Activated CD4-positive, alpha-beta memory T cell treated with anti-CD3 and anti-CD28 coated beads for 36 hours (primary cell): ENCODE data around the gene TMEM121B. TPM values are rescaled to one million over a fixed set of nuclear protein-coding genes. Genes with fewer than 3 reads are reported as not detected.
A peak's percentile ranks its signal among the peaks of the same experiment; 100 is the strongest.

Experiments used
- CTCF ChIA-PET: fragments of 350-600 bp; sonication (Branson Sonifier 250); formaldehyde crosslinking; loops from one replicate; lab custom pipeline; 2021; ENCODE audit warnings: antibody characterized with exemption, inconsistent platforms; lab: Charles Lee
- POLR2A ChIA-PET: fragments of 350-600 bp; sonication (Branson Sonifier 250); formaldehyde crosslinking; loops from one replicate; lab custom pipeline; 2021; ENCODE audit warnings: antibody characterized with exemption; lab: Charles Lee
- DNase-seq: peaks from one replicate; pipeline ENCODE4 v3.0.0-alpha.2; 2020
- H3K27ac Mint-ChIP-seq: one replicate; pipeline ENCODE4 v1.8.0; 2021; ENCODE audit warnings: mixed read lengths
- H3K27me3 Mint-ChIP-seq: one replicate; pipeline ENCODE4 v1.8.0; 2021; ENCODE audit warnings: mixed read lengths
- H3K36me3 Mint-ChIP-seq: one replicate; pipeline ENCODE4 v1.8.0; 2021; ENCODE audit warnings: mixed read lengths
- H3K4me1 Mint-ChIP-seq: one replicate; pipeline ENCODE4 v1.8.0; 2021; ENCODE audit warnings: low read depth, mixed read lengths
- H3K4me3 Mint-ChIP-seq: one replicate; pipeline ENCODE4 v1.8.0; 2021; ENCODE audit warnings: mild to moderate bottlenecking, mixed read lengths
- H3K9me3 Mint-ChIP-seq: one replicate; pipeline ENCODE4 v1.8.0; 2021; ENCODE audit warnings: mixed read lengths
- intact Hi-C: fragments of 100-400 bp; cut with micrococcal nuclease; formaldehyde crosslinking; loops from one replicate; pipeline ENCODE4 v1.15.1; 2023
- total RNA-seq, 2 experiments: library from RNA; stranded (reverse); gene quantifications; one replicate each; pipeline ENCODE4 v1.2.3, GENCODE V29; 2021

Gene TMEM121B
- total RNA-seq, 2 experiments from 2014 or later: 0.10 TPM; not detected in 1

DNA sequence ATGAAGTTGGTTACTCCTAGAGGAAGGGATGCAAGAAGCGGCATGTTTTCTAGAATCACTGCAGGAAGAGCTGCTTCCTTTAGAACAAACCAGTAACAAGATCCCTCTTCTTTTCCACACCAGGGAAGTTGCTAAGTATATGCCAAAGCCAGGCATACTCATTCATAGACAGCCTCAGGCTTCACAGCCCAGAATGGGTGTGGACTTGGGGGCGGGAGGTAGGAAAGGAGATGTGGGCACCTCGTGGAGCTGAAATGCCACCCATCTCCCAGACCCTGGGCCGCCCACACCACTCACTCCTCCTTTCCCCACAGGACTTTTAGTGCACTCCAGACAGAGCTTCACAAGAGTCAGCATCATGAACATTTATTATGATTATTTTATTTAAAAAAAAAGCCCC, 16.0 kb upstream of the TMEM121B start:
- H3K9me3 Mint-ChIP-seq: no peaks in the 10 kb centered on the region
- peaks cover 19% of the 10 kb centered on the region for H3K36me3 Mint-ChIP-seq
- no peaks in the 10 kb centered on the region for H3K4me1 Mint-ChIP-seq

GRCh38 chr22:17135153-17135760, 14.1 kb upstream of the TMEM121B start:
- Mint-ChIP-seq H3K4me1 (peaks cover 2% of the 10 kb centered on the region), H3K9me3 (no peaks in the 10 kb centered on the region), H3K36me3 (peaks cover 9% of the 10 kb centered on the region), H3K27me3 (no peaks in the 10 kb centered on the region), H3K27ac (no peak overlapping the region), H3K4me3 (no peak overlapping the region)
- no peak for DNase-seq
- intact Hi-C loops: no loop called here
- ChIA-PET CTCF (no interaction called here), POLR2A (no interaction called here)

More for the DNA sequence above, 16.0 kb upstream of the TMEM121B start:
- Mint-ChIP-seq H3K27me3 (no peaks in the 10 kb centered on the region), H3K27ac (no peak overlapping the region), H3K4me3 (no peak overlapping the region)
- POLR2A ChIA-PET: no interaction called here
- DNase-seq: no peak
- intact Hi-C loops: no loop called here
- CTCF ChIA-PET: interaction anchor here (1.0 kb wide), 1 partner anchor 34 kb away, joined by 3 read pairs; no protein-coding TSS in a partner anchor

DNA sequence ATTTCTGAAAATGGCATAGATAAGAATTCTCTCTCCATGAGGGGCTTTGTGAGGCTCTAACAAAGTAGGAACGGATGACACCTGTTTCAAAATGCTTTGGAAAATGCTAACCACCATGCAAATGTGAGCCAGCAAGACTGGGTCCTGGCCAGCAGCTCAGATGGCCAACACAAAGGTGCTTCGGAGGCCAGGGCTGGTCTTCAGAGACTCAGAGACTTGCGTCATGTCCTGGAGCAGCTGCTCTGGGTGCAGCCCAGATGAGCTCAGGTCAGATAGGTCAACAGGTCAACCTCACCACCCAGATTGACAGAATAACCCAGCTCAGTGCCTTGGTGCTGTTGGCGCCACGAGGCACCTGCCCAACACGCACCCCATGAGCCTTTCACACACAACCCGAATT, 12.0 kb upstream of the TMEM121B start:
- DNase-seq: no peak
- POLR2A ChIA-PET: no interaction called here
- CTCF ChIA-PET: interaction anchor here (1.4 kb wide), 1 partner anchor 14 kb away, joined by 3 read pairs; no protein-coding TSS in a partner anchor
- Mint-ChIP-seq H3K4me3 (no peak overlapping the region), H3K27me3 (no peaks in the 10 kb centered on the region), H3K36me3 (peaks cover 8% of the 10 kb centered on the region), H3K9me3 (no peaks in the 10 kb centered on the region), H3K27ac (no peak overlapping the region), H3K4me1 (peaks cover 4% of the 10 kb centered on the region)
- intact Hi-C loops: no loop called here

DNA sequence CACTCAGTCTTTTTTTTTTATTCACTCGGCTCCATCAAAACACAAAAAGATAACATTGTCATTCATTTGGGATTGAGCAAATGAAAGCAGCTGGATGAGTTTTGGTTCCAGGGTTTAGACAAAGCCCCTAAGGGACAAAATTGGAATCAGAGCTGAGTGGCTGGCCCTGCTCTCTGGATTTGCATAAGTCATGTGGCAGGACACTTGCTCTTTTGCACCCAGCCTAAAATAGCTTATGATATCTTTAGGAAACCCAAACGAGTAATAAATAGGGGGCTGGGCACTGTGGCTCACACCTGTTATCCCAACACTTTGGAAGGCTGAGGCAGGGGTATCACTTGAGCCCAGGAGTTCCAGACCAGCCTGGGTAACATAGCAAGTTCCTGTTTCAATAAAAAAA, 11.0 kb upstream of the TMEM121B start:
- Mint-ChIP-seq H3K27me3 (no peaks in the 10 kb centered on the region), H3K27ac (no peak overlapping the region), H3K9me3 (no peaks in the 10 kb centered on the region), H3K4me1 (peaks cover 4% of the 10 kb centered on the region), H3K36me3 (peaks cover 8% of the 10 kb centered on the region), H3K4me3 (no peak overlapping the region)
- intact Hi-C loops: no loop called here
- POLR2A ChIA-PET: no interaction called here
- no peak for DNase-seq
- CTCF ChIA-PET: no interaction called here

- H3K27me3 Mint-ChIP-seq: no peaks in the 10 kb centered on the region
- H3K36me3 Mint-ChIP-seq: peaks cover 4% of the 10 kb centered on the region
- intact Hi-C loops: no loop called here
- DNase-seq: no peak
- H3K4me3 Mint-ChIP-seq: no peak overlapping the region
- ChIA-PET CTCF (no interaction called here), POLR2A (no interaction called here)
- no peaks in the 10 kb centered on the region for H3K9me3 Mint-ChIP-seq
- peaks cover 4% of the 10 kb centered on the region for H3K4me1 Mint-ChIP-seq
- H3K27ac Mint-ChIP-seq: no peak overlapping the region
These were observed 10.5 kb upstream of the TMEM121B start for GRCh38 chr22:17131686-17132085.

DNA sequence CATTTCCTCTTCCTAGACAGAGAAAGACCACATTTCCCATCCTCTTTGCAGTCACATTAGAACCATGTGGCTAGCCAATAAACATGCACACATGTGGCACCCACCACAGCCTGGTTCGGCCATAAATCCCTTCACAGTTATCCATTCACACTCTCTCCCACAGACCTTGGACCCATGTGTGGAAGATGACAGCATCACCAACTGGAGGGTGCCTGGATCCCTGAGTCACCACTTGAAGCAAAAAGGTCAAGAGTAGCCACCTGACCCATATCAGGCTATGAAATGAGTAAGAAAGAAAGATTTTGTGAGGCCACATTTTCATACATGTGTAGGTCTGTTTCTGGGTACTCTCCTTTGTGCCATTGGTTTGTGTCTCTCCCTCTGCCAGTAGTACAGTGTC, 9.0 kb upstream of the TMEM121B start:
- Mint-ChIP-seq H3K36me3 (peaks cover 4% of the 10 kb centered on the region), H3K27me3 (no peaks in the 10 kb centered on the region), H3K9me3 (no peaks in the 10 kb centered on the region), H3K4me3 (no peak overlapping the region), H3K4me1 (peaks cover 4% of the 10 kb centered on the region), H3K27ac (no peak overlapping the region)
- intact Hi-C loops: no loop called here
- no peak for DNase-seq
- POLR2A ChIA-PET: no interaction called here
- CTCF ChIA-PET: no interaction called here

DNA sequence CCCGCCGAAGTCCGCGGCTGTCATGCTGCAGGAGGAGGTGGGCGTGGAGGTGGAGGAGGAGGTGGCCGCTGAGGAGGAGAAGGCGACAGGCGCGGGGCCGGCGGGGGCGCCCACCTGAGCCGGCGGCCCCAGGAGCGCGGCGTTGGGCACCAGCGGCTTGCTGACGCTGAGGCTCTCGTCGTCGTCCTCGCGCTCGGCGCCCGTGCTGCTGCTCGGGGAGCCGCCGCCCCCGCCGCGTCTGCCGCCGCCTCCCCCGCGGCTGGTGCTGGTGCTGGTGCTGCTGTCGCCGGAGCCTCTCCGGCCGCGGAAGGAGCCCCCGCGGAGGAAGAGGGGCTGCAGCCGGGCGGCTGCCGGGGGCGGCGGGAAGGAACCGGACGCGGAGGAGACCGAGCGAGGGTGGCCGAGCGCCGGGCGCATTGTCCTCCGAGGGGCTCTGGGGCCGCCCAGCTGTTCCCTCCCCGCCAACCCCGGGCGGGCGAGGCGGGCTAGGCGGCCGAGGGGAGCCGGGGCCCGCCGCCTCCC, 388 bp downstream of the TMEM121B start:
- Mint-ChIP-seq H3K27me3 (peaks cover 10% of the 10 kb centered on the region), H3K9me3 (no peaks in the 10 kb centered on the region), H3K27ac (no peak overlapping the region), H3K4me3 (no peak overlapping the region), H3K4me1 (peaks cover 35% of the 10 kb centered on the region), H3K36me3 (peaks cover 1% of the 10 kb centered on the region)
- peak; percentile 25 for DNase-seq
- intact Hi-C loops: no loop called here
- ChIA-PET POLR2A (no interaction called here), CTCF (no interaction called here)

DNA sequence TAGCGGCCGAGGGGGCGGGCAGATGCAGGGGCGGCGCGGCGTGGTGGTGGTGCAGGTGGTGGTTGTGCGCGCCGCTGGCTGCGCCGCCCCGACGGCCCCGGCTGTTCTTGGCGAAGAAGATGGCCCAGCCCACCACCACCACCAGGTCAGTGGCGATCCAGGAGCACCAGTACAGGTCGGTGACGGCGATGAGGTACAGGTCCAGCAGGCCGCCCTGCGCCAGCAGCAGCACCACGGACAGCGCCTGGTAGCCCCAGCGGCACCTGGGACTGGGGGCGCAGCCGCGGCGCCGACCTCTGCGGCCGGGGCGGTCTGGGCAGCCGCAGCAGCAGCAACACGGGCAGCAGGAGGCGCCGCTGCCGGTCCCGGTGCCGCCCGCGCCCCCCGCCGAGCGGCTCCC, 879 bp downstream of the TMEM121B start:
- DNase-seq: peak; percentile 64
- peaks cover 40% of the 10 kb centered on the region for H3K4me1 Mint-ChIP-seq
- intact Hi-C loops: no loop called here
- H3K9me3 Mint-ChIP-seq: no peaks in the 10 kb centered on the region
- ChIA-PET POLR2A (no interaction called here), CTCF (interaction anchor here (1.1 to 1.2 kb wide), 2 partner anchors 31 to 52 kb away, joined by 5 to 6 read pairs; no protein-coding TSS in a partner anchor)
- no peak overlapping the region for H3K4me3 Mint-ChIP-seq
- peaks cover 10% of the 10 kb centered on the region for H3K27me3 Mint-ChIP-seq
- peaks cover 1% of the 10 kb centered on the region for H3K36me3 Mint-ChIP-seq
- no peak overlapping the region for H3K27ac Mint-ChIP-seq

- POLR2A ChIA-PET: no interaction called here
These were observed 1.5 kb downstream of the TMEM121B start for GRCh38 chr22:17119481-17120202.

GRCh38 chr22:17118342-17118741, 2.8 kb downstream of the TMEM121B start:
- Mint-ChIP-seq H3K36me3 (peaks cover 1% of the 10 kb centered on the region), H3K27me3 (peaks cover 10% of the 10 kb centered on the region), H3K4me3 (no peak overlapping the region), H3K27ac (no peak overlapping the region), H3K9me3 (no peaks in the 10 kb centered on the region), H3K4me1 (peaks cover 44% of the 10 kb centered on the region)
- POLR2A ChIA-PET: no interaction called here
- CTCF ChIA-PET: interaction anchor here (1.2 to 3.7 kb wide), 2 partner anchors 54 to 383 kb away, joined by 3 to 18 read pairs; no protein-coding TSS in a partner anchor
- intact Hi-C loops: loop anchor here (5.0 kb wide), 2 partner anchors 41 to 54 kb away; no protein-coding TSS in a partner anchor
- no peak for DNase-seq

More at GRCh38 chr22:17119481-17120202, 1.5 kb downstream of the TMEM121B start:
- CTCF ChIA-PET: interaction anchor here (0.9 to 1.2 kb wide), 4 partner anchors 14 to 52 kb away, joined by 3 to 6 read pairs (median 4); no protein-coding TSS in a partner anchor
- peaks cover 1% of the 10 kb centered on the region for H3K36me3 Mint-ChIP-seq
- DNase-seq: peak; percentile 41
- H3K27ac Mint-ChIP-seq: no peak overlapping the region
- no peak overlapping the region for H3K4me3 Mint-ChIP-seq
- peaks cover 10% of the 10 kb centered on the region for H3K27me3 Mint-ChIP-seq
- H3K4me1 Mint-ChIP-seq: peaks cover 44% of the 10 kb centered on the region
- intact Hi-C loops: loop anchor here (5.0 kb wide), 2 partner anchors 42 to 53 kb away; no protein-coding TSS in a partner anchor
- no peaks in the 10 kb centered on the region for H3K9me3 Mint-ChIP-seq

GRCh38 chr22:17117890-17118289, 3.3 kb downstream of the TMEM121B start:
- ChIA-PET POLR2A (no interaction called here), CTCF (interaction anchor here (1.2 to 3.7 kb wide), 3 partner anchors 11 to 383 kb away, joined by 3 to 18 read pairs (median 6); no protein-coding TSS in a partner anchor)
- intact Hi-C loops: loop anchor here (2.0 to 5.0 kb wide), 3 partner anchors 31 to 54 kb away; no protein-coding TSS in a partner anchor
- Mint-ChIP-seq H3K4me1 (peaks cover 44% of the 10 kb centered on the region), H3K9me3 (no peaks in the 10 kb centered on the region), H3K27me3 (peaks cover 10% of the 10 kb centered on the region), H3K4me3 (no peak overlapping the region), H3K36me3 (peaks cover 1% of the 10 kb centered on the region), H3K27ac (peak overlapping the region; percentile 35)
- DNase-seq: peak; percentile 27

DNA sequence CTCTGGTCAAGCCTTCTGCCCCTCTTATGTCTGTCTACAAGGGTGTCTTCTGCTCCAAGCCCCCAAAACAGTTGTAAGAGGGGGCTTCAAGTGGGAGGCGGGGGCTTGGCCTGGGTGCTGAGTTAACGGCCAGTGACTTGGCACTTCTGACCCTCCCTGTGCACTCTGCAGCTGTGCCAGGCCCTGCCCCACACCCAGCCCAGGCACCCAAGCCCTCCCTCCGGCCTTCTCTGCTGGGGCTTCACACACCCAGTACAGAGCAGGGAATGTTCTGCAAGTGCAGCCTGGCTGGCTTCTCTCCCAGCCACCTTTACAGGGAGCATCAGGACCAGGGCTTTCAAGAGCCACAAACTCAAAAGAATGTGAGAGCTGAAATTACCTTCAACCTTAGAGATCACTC, 3.8 kb downstream of the TMEM121B start:
- ChIA-PET POLR2A (no interaction called here), CTCF (interaction anchor here (1.2 to 3.7 kb wide), 3 partner anchors 10 to 384 kb away, joined by 3 to 18 read pairs (median 6); no protein-coding TSS in a partner anchor)
- Mint-ChIP-seq H3K4me3 (no peak overlapping the region), H3K9me3 (no peaks in the 10 kb centered on the region), H3K4me1 (peaks cover 44% of the 10 kb centered on the region), H3K27ac (peak overlapping the region; percentile 35), H3K36me3 (no peaks in the 10 kb centered on the region), H3K27me3 (peaks cover 10% of the 10 kb centered on the region)
- DNase-seq: no peak
- intact Hi-C loops: loop anchor here (2.0 to 5.0 kb wide), 3 partner anchors 31 to 55 kb away; no protein-coding TSS in a partner anchor
